DMS 273 treated with DMSO at 0.1 percent for 48 hours (cell line): ENCODE results near the gene TPST1.

ENCODE experiments used
- DNase-seq: peaks from one replicate; lab custom pipeline; 2025; lab: John Stamatoyannopoulos, UW

Gene TPST1

DNA sequence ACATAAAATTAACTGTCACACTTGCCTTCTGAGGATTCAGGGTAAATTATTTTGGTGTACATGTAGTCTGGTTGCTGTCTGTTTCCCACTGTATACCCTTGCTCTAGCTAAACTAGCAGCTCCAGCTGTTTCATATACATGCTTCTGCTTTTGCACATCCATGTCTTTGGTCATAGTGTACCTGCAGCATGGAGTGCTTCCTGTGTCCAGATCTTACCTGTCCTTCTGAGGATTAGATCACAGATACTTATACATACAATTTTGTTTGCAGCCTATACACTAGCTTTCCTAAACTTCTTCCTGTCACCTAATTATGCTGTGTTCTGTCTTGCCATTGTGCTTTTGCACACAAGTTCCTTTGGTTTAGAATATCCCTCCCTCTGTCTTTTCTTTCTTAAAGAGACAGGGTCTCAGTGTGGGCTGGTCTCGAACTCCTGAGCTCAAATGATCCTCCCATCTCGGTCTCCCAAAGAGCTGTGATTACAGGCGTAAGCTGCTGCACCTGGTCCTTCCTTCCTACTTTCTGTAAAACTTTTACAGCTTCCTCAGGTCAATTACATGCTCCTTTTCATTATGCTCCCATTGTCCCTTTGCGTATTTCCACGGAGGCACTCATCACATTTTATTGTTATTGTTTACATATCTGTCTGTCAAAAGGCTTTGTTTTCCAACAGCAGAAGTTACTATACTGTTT is 33.8 kb downstream of the TPST1 start:
- no peak for DNase-seq

DNA sequence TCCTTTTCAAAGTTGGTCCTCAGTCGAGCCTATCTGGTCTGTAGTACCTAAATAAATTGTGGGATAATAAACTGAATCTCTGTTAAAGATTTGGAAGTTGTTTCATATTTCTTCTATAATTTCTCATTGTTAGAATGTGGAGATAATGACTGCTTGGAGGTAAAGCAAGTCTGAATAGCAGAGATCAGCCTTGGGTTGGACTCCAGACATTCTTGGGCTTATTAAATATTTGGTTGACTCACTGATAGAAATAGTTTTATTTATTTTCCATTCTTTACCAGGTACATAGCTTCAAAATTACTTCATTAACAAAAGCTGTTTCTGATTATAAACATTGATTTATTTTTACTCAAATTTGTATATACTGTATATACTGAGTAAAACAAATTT is 34.3 kb downstream of the TPST1 start:
- no peak for DNase-seq

GRCh38 chr7:66245008-66245407 is 39.9 kb downstream of the TPST1 start:
- no peak for DNase-seq

DNA sequence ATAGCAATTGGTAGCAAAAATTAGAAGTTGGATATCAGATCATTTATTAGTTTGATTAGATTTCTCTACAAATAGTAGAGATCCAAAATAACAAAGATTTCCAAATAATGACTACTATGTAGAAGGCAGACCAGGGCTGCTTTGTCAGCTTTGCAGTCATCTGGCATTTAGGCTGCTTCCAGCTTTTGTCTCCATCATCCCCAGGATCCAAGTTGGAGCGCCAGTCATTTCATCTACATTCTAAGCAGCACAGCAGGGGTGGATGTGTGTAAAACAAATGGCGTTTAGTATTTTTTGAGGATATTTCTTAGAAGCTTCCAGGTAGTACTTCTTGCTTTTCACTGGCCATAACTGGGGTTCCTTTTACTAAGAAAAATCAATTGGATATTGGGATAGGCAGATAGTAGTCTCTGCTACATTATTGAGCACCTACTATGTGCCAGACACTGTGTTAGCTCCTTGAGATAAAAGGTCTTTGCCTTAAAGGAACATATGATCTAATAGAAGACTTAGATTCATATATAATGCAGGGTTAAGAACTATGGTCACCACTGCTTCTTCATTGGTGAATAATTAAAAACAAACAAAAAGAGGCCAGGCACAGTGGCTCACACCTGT is 41.5 kb downstream of the TPST1 start:
- no peak for DNase-seq

GRCh38 chr7:66247380-66248078 is 42.4 kb downstream of the TPST1 start:
- DNase-seq: no peak

DNA sequence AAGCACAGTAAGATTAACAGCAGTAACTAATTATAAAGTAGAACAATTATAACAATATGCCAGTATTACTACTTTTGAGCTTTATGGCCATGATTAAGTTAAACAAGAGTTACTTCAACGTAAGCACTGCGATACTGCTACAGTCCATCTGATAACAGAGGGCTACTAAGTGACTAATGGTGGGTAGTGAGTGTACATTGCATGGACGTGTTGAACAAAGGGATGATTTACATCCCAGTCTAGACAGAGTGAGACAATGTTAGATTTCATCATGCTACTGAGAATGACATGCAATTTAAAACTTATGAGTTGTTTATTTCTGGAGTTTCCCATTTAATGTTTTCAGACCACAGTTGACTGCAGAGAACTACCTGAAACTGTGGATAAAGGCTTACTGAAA is 45.6 kb downstream of the TPST1 start:
- DNase-seq: no peak

- no peak for DNase-seq
Measured at GRCh38 chr7:66255534-66256100, 50.5 kb downstream of the TPST1 start.

DNA sequence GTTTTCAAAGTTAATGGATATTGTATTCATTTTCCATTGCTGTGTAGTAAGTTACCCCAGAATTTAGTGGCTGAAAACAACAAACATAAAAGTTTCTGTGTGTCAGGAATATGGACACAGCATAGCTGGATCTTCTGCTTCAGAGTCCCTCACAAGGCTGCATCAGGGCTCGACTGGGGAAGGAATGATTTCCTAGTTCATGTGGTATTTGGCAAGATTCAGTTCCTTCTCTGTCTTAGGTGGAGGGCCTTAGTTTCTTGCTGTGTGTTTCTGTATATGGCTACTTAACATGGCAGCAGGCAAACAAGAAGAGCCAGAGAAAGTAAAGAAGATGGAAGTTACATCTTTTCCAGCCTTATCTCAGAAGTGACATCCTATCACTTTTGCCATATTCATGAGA is 51.1 kb downstream of the TPST1 start:
- no peak for DNase-seq

GRCh38 chr7:66257481-66257880 is 52.3 kb downstream of the TPST1 start:
- no peak for DNase-seq

GRCh38 chr7:66258409-66258808 is 53.3 kb downstream of the TPST1 start:
- DNase-seq: no peak

DNA sequence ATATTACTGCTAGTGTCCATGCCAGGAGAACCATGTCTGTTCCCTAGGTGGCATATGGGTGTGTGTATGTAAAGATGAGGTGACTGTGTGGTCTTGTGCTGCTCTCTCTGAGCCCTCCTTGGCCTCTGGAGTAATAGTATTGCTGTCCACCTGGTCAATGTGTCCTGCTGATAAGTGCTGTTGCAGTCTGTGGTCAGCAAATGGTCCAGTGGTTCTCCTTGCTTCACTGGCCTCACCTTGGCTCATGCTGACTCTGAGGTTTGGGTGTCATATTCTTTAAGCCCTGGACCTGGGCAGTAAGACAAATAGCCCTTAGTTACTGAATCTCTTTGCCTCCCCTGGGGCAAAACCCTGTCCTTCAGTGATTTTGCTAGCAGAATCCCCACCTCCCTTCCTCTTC is 56.8 kb downstream of the TPST1 start:
- DNase-seq: no peak

DNA sequence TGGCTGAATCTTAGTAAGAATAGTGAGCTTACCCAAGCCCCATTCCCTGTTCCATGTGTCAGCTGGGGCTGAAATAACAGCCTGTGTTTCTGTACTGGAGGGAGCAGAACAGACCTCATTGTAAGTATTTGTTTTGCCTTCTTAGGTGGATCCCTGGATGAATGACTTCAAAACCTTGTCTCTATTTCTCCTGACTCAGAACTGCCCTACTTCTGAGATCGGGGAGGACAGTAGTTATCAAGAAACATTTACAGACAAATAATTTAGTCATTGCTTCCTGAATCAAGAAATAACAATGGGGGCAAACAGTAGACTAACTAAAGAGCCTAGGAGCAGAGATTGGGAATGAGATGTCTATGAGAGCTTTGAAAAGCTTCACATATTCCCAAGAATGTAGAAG is 58.8 kb downstream of the TPST1 start:
- DNase-seq: no peak

GRCh38 chr7:66265566-66265965 is 60.4 kb downstream of the TPST1 start:
- peak; percentile 22 for DNase-seq

DNA sequence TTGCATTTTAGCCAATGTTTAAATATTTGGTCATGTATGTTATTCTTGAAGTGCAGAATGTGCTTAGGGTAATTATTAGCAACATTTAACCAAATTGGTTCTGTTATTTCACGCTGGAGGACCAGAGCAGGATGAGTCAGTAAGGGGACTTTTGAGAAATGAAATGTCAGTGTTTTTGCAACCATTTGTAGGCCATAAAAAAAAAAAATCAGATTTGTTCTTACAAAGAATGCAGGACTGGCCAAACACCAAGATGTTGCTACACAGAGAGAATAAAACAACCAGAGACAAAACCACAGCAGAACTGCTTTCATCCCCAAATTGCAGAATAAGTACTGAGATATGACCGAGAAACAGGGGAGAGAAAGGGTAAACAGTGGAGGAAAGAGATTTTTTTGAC is 62.1 kb downstream of the TPST1 start:
- DNase-seq: no peak

DNA sequence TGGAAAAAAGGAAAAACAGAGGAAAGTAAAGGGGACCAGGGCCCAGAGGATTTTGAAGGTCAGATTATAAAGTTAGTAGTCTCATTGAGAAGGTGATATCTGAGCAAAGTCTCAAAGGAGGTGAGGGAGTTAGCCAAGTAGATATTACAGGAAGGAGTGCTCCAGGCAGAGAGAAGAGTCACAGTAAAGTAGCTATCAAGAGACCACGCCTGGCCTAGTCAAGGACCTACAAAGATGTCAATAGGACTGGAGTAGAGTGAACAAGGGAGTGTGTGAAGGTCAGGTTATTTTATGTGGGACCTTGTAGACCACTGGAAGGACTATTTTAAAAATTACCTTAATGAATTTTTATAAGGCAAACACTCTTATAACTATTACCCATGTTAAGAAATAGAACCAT is 64.8 kb downstream of the TPST1 start:
- no peak for DNase-seq

- DNase-seq: no peak
Measured at GRCh38 chr7:66272321-66272720, 67.2 kb downstream of the TPST1 start.

DNA sequence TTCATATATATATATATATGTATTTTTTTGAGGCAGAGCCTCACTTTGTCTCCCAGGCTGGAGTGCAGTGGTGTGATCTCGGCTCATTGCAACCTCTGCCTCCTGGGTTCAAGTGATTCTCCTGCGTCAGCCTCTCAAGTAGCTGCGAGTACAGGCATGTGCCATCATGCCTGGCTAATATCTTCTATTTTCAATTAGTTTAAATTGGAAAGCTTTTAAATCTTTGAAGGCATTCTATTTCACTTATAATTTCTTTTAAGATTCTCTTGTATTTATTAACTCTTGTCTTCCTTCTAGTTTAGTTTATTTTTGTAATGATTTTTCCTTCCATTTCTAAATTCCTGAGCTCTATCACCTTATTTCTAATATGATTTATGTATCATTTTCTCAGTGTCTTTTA is 71.2 kb downstream of the TPST1 start:
- DNase-seq: no peak

DNA sequence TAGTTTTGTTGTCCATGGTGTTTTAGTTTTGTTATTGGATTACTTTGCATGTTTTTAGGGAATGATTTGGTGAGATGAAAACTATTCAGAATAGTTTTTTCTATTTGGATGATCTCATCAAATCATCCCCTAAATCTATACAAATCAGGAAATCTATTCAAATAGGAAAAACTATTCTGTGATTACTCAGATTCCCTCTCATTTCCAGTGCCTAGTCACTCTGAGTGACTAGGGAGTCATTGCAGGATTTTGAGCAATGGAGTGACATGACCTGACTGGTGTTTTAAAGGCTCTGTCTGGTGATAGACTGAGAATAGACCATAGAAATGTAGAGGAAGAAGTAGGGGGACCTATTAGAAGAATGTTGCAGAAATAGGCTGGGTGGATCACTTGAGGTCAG is 72.4 kb downstream of the TPST1 start:
- no peak for DNase-seq

DNA sequence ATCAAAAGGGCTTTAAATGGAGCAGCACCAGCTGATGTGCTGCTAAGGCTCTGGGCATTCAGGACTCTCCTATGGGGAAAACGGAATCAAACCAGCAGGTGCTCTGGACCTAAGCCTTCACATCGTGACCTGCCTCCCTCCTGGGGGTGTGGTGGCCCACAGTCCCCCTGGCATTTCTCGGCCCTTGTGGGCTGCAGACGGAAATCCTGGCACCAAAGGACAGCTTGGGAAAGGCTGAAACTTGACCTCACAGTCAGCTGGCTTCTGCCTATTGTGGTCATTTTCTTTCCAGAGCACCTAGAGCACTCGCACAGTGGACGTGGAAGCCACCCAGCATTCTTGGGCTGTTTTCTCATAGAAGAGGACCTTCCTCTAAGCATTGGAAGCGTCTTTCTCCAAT is 74.8 kb downstream of the TPST1 start:
- no peak for DNase-seq

- peak; percentile 89 for DNase-seq
Measured at GRCh38 chr7:66281678-66282590, 76.8 kb downstream of the TPST1 start.

DNA sequence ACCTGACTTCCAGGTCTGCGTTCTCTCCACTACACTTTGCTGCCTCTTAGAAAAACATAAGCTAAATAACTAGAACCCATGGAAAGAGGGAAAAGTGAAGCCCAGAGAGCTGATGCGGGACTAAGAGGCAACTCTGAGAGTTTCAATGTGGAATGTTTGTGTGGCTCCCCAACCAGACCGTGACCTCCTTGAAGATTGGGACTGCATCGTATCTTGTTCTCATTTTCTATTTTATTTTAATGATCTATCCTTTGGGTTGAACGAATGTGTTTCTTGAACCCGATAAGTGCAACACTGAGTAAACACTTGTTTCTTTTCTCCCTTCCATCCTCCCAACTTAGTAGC is 77.4 kb downstream of the TPST1 start:
- DNase-seq: no peak
